Fibroblast of the aortic adventitia (primary cell): Measurements from ENCODE around the gene UGT8. TPM values are rescaled to one million over a fixed set of nuclear protein-coding genes. Genes with fewer than 3 reads are reported as not detected.

Source experiments
- DNase-seq: peaks from one replicate; pipeline ENCODE4 v3.0.0-alpha.2; 2010; ENCODE audit warnings: low read depth
- H3K4me3 ChIP-seq: 2 replicates; pipeline ENCODE4 v1.5.1; 2011; ENCODE audit warnings: low read depth, mild to moderate bottlenecking, control low read depth, low read length, moderate library complexity
- CTCF ChIP-seq: IDR thresholded peaks from 2 replicates; pipeline ENCODE4 v1.5.1; 2011; ENCODE audit warnings: mild to moderate bottlenecking, low read length, control low read depth, inconsistent platforms; ENCODE audit not compliant: insufficient read depth
- total RNA-seq: library from RNA; depleted of rRNA; stranded (reverse); fragments of >200 nt; gene quantifications from 2 replicates; pipeline ENCODE4 v1.2.3, GENCODE V29; 2012; ENCODE audit warnings: low replicate concordance

Gene UGT8
- total RNA-seq, 1 donor = 0.27 TPM

GRCh38 chr4:114636192-114636935 lies 37.8 kb downstream of the UGT8 start:
- DNase-seq = no peak
- no peak for TF ChIP-seq CTCF

GRCh38 chr4:114642173-114642780 lies 43.7 kb downstream of the UGT8 start:
- DNase-seq = no peak
- no peak for TF ChIP-seq CTCF

More at GRCh38 chr4:114636192-114636935, 37.8 kb downstream of the UGT8 start:
- H3K4me3 ChIP-seq = no peak overlapping the region

GRCh38 chr4:114649908-114650307 lies 51.3 kb downstream of the UGT8 start:
- H3K4me3 ChIP-seq = no peak overlapping the region
- no peak for DNase-seq
- TF ChIP-seq CTCF = no peak

More at GRCh38 chr4:114642173-114642780, 43.7 kb downstream of the UGT8 start:
- no peak overlapping the region for H3K4me3 ChIP-seq

GRCh38 chr4:114653675-114654074 lies 55.1 kb downstream of the UGT8 start:
- TF ChIP-seq CTCF = no peak
- no peak overlapping the region for H3K4me3 ChIP-seq
- DNase-seq = no peak

GRCh38 chr4:114654592-114654991 lies 56.0 kb downstream of the UGT8 start:
- no peak for DNase-seq
- no peak for TF ChIP-seq CTCF
- no peak overlapping the region for H3K4me3 ChIP-seq

GRCh38 chr4:114658179-114658578 lies 59.6 kb downstream of the UGT8 start:
- no peak for DNase-seq
- H3K4me3 ChIP-seq = no peak overlapping the region
- no peak for TF ChIP-seq CTCF
